ENCODE data around the gene BTBD17.

The BTBD17 gene

GRCh38 chr17:74383141-74383540, 21.5 kb upstream of the BTBD17 start:
- TF ChIP-seq POLR2A (IDR thresholded peaks at IDR 0.05; ENCODE audit: extremely low read depth, insufficient read length) (no peak), MYC (IDR thresholded peaks at IDR 0.05; ENCODE audit: low read depth, low read length) (no peak)
- TF ChIP-seq, protein P1, sequence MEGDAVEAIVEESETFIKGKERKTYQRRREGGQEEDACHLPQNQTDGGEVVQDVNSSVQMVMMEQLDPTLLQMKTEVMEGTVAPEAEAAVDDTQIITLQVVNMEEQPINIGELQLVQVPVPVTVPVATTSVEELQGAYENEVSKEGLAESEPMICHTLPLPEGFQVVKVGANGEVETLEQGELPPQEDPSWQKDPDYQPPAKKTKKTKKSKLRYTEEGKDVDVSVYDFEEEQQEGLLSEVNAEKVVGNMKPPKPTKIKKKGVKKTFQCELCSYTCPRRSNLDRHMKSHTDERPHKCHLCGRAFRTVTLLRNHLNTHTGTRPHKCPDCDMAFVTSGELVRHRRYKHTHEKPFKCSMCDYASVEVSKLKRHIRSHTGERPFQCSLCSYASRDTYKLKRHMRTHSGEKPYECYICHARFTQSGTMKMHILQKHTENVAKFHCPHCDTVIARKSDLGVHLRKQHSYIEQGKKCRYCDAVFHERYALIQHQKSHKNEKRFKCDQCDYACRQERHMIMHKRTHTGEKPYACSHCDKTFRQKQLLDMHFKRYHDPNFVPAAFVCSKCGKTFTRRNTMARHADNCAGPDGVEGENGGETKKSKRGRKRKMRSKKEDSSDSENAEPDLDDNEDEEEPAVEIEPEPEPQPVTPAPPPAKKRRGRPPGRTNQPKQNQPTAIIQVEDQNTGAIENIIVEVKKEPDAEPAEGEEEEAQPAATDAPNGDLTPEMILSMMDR (IDR thresholded peaks at IDR 0.05; ENCODE audit: low read depth, low read length) = no peak
- TF ChIP-seq, protein P2, sequence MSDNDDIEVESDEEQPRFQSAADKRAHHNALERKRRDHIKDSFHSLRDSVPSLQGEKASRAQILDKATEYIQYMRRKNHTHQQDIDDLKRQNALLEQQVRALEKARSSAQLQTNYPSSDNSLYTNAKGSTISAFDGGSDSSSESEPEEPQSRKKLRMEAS (IDR thresholded peaks at IDR 0.05; ENCODE audit: low read depth, low read length) = no peak
- no peak overlapping the region for H3K4me3 ChIP-seq (ENCODE audit: low read depth, low read length)
- DNase-seq (ENCODE audit: low read depth) = peak; percentile 59

DNA sequence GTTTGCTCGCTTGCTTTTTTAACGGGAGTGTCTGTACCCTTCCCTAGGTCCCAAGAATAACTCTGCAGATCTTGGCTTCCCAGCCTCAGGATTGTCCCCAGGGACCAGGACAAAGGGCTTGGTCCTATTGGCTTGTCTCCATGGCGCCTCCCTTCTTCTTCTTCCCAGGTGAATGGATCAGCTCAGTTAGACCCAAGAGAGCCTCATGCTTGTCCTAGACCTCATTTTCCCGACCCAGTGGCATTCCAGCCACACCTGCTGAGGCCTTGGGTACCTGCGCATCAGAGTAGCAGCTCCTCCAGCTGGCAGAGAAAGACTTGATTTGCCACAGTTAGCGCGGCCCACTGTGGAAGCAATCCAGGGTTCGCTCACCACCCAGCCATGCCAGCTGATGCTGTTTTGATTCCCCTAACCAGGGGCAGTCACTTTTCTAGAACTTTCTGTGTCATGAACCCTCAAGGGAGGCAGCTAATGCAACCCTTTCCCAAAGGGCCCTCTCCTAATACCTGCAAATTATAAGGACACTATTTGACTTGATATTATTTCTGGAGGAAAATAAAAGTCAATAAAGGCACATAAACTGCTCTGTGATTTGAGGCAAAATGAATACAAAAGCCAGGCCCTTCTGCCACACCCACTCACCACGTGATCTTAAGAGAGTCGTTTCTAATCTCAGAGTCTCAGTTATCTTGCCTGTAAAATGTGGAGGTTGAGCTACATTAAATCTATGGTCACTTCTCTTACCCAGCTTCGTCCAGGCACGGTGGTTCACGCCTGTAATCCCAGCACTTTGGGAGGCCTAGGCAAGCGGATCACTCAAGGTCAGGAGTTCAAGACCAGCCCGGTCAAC, 19.5 kb upstream of the BTBD17 start:
- no peak overlapping the region for H3K4me3 ChIP-seq (ENCODE audit: low read depth, low read length)
- TF ChIP-seq MYC (IDR thresholded peaks at IDR 0.05; ENCODE audit: low read depth, low read length) (no peak), POLR2A (IDR thresholded peaks at IDR 0.05; ENCODE audit: extremely low read depth, insufficient read length) (no peak)
- TF ChIP-seq, protein P1 (IDR thresholded peaks at IDR 0.05; ENCODE audit: low read depth, low read length) = no peak
- TF ChIP-seq, protein P2 (IDR thresholded peaks at IDR 0.05; ENCODE audit: low read depth, low read length) = no peak
- no peak for DNase-seq (ENCODE audit: low read depth)

GRCh38 chr17:74380086-74380958, 18.7 kb upstream of the BTBD17 start:
- TF ChIP-seq, protein P1 (IDR thresholded peaks at IDR 0.05; ENCODE audit: low read depth, low read length) = no peak
- no peak for TF ChIP-seq POLR2A (IDR thresholded peaks at IDR 0.05; ENCODE audit: extremely low read depth, insufficient read length)
- TF ChIP-seq, protein P2 (IDR thresholded peaks at IDR 0.05; ENCODE audit: low read depth, low read length) = no peak
- DNase-seq (ENCODE audit: low read depth) = peak; percentile 54
- no peak overlapping the region for H3K4me3 ChIP-seq (ENCODE audit: low read depth, low read length)

- DNase-seq (ENCODE audit: low read depth) = peak; percentile 90
- TF ChIP-seq POLR2A (IDR thresholded peaks at IDR 0.05; ENCODE audit: extremely low read depth, insufficient read length) = no peak
- TF ChIP-seq, protein P1 (IDR thresholded peaks at IDR 0.05; ENCODE audit: low read depth, low read length) = peak; percentile 72
- no peak overlapping the region for H3K4me3 ChIP-seq (ENCODE audit: low read depth, low read length)
These were observed 17.9 kb upstream of the BTBD17 start for GRCh38 chr17:74379495-74380085.

DNA sequence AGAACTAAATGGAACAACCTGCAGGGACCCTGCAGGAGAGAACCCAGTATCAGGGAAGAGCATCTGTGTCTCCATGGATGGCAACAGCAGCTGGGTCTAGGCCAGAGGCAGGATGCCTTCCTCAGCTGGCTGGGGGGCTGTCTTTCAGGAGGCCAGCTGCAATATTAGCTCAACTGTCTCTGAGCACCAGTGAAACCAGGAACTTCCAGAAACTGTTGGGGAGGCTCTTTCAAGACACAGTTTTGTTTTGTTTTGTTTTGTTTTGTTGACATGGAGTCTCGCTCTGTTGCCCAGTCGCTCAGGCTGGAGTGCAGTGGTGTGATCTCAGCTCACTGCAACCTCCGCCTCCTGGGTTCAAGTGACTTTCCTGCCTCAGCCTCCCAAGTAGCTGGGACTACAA, 13.2 kb upstream of the BTBD17 start:
- H3K4me3 ChIP-seq (ENCODE audit: low read depth, low read length) = no peak overlapping the region
- TF ChIP-seq, protein P2 (IDR thresholded peaks at IDR 0.05; ENCODE audit: low read depth, low read length) = no peak
- no peak for TF ChIP-seq POLR2A (IDR thresholded peaks at IDR 0.05; ENCODE audit: extremely low read depth, insufficient read length)
- TF ChIP-seq, protein P1 (IDR thresholded peaks at IDR 0.05; ENCODE audit: low read depth, low read length) = no peak
- no peak for TF ChIP-seq MYC (IDR thresholded peaks at IDR 0.05; ENCODE audit: low read depth, low read length)
- no peak for DNase-seq (ENCODE audit: low read depth)

Measured in NB4 (cell line).